HL-60 (cell line): Measurements from ENCODE around the gene OR3A3.

Experiments
- CTCF ChIP-seq: IDR thresholded peaks from one replicate; pipeline ENCODE4 v1.5.1; 2011; ENCODE audit warnings: low read length, control low read depth, inconsistent platforms; ENCODE audit not compliant: insufficient read depth
- GABPA ChIP-seq: IDR thresholded peaks from 2 replicates; pipeline ENCODE4 v1.6.1; 2012; ENCODE audit warnings: low read depth
- POLR2AphosphoS5 ChIP-seq: IDR thresholded peaks from 2 replicates; pipeline ENCODE4 v1.6.1; 2012; ENCODE audit warnings: low read depth
- REST ChIP-seq: IDR thresholded peaks from 2 replicates; pipeline ENCODE4 v1.6.1; 2012; ENCODE audit warnings: low read depth; ENCODE audit not compliant: insufficient replicate concordance

GRCh38 chr17:3471599-3471998 lies 60.4 kb downstream of the OR3A3 start, which contains the start of gene SPATA22:
- no peak for TF ChIP-seq POLR2AphosphoS5
- no peak for TF ChIP-seq CTCF
- no peak for TF ChIP-seq REST
- no peak for TF ChIP-seq GABPA
